ENCODE measurements around the gene SLC38A11. TPM values are rescaled to one million over a fixed set of nuclear protein-coding genes. Genes with fewer than 3 reads are reported as not detected.

SLC38A11 gene
- total RNA-seq, 4 donors from 2014 or later: 0.20 to 2.8 (median 0.78) TPM; not detected in 1

DNA sequence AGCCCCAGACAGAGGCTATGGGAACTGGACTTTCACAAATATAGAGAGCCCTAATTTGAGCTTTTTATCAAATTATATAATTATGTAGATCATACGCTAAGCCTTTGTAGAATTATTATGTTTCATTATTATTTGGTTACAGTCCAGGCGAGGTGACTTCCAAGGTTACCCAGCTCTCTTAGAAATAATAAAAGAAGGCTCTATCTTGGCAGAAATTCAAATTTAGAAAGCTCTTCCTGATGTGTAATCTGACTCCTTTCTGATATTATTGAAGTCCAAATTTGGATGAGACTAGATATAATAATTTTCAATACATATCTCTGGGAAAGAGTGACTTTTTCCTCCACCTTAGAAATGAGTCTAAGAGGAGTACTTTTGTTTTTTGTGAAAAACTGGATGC lies 4.8 kb upstream of the SLC38A11 start:
- ATAC-seq (no peak), DNase-seq (no peak)
- peaks cover 0 to 3% (median 0%) of the 10 kb centered on the region in 3 donors for H3K27me3 ChIP-seq
- no peak overlapping the region for H3K4me3 ChIP-seq
- in situ Hi-C loops (cut with MboI; ENCODE audit: low sequenced_read_pairs in 4 of 4): no loop called here
- no peaks in the 10 kb centered on the region for H3K9me3 ChIP-seq
- no peaks in the 10 kb centered on the region for H3K4me1 ChIP-seq
- TF ChIP-seq POLR2A (IDR thresholded peaks at IDR 0.05) (no peak), CTCF (IDR thresholded peaks at IDR 0.05 in 4 of 5, conservative IDR thresholded peaks at IDR 0.05 in 1 of 5) (no peak)
- no peak overlapping the region for H3K27ac ChIP-seq
- H3K36me3 ChIP-seq: no peaks in the 10 kb centered on the region
- intact Hi-C loops (cut with DNase I; ENCODE audit: low total_unique reads): no loop called here

- in situ Hi-C loops (cut with MboI; ENCODE audit: low sequenced_read_pairs in 4 of 4): no loop called here
- H3K4me3 ChIP-seq: peak overlapping the region in 1 of 4 donors; percentile 45
- TF ChIP-seq CTCF (IDR thresholded peaks at IDR 0.05 in 4 of 5, conservative IDR thresholded peaks at IDR 0.05 in 1 of 5) (no peak), POLR2A (IDR thresholded peaks at IDR 0.05) (no peak)
- DNase-seq (no peak), ATAC-seq (no peak)
- no peaks in the 10 kb centered on the region for H3K36me3 ChIP-seq
- intact Hi-C loops (cut with DNase I; ENCODE audit: low total_unique reads): no loop called here
- no peaks in the 10 kb centered on the region for H3K9me3 ChIP-seq
- H3K27me3 ChIP-seq: peaks cover 0 to 5% (median 3%) of the 10 kb centered on the region in 3 donors
- H3K27ac ChIP-seq: no peak overlapping the region
- no peaks in the 10 kb centered on the region for H3K4me1 ChIP-seq
Observed at GRCh38 chr2:164954186-164954585, 1.1 kb downstream of the SLC38A11 start.

- ATAC-seq: no peak
Observed at GRCh38 chr2:164953279-164953678, 2.0 kb downstream of the SLC38A11 start.

DNA sequence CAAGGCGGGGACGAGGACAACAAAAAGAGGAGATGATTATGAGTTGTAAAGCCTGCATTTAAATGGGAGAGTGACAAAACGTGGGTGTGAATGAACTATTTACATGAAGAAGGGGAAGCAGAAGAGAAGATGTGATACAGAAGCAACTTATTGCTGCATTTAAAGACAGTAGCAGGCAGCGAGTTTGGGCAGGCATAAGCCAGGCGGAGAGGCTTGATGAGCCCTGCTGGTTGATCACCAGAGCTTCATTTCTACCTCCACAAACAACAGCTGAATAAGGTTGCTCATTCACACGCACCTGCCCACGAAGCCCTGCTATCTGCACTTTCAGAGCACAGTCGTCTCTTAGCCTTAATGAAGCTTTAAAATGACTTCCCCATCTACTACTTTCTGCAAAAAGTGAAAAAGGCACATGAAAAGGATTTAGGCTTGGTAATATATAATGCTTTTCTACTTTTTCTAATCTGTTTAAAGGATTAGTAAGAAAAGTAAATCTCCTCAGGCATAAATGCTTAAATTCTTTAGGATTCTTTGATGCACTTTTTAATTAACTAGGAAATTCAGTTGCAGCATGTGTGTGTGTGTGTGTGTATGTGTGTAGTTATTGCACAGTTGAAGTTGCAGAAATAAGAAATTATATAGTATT lies 3.1 kb downstream of the SLC38A11 start:
- in situ Hi-C loops (cut with MboI; ENCODE audit: low sequenced_read_pairs in 4 of 4) (no loop called here), intact Hi-C loops (cut with DNase I; ENCODE audit: low total_unique reads) (no loop called here)
- Histone ChIP-seq H3K4me1 (no peaks in the 10 kb centered on the region), H3K27ac (no peak overlapping the region), H3K36me3 (no peaks in the 10 kb centered on the region), H3K9me3 (no peaks in the 10 kb centered on the region), H3K27me3 (peaks cover 0 to 5% (median 3%) of the 10 kb centered on the region in 3 donors), H3K4me3 (no peak overlapping the region)
- ATAC-seq (no peak), DNase-seq (no peak)
- TF ChIP-seq CTCF (IDR thresholded peaks at IDR 0.05 in 4 of 5, conservative IDR thresholded peaks at IDR 0.05 in 1 of 5) (no peak), POLR2A (IDR thresholded peaks at IDR 0.05) (no peak)

More at GRCh38 chr2:164953279-164953678, 2.0 kb downstream of the SLC38A11 start:
- peaks cover 0 to 5% (median 3%) of the 10 kb centered on the region in 3 donors for H3K27me3 ChIP-seq
- in situ Hi-C loops (cut with MboI; ENCODE audit: low sequenced_read_pairs in 4 of 4): no loop called here
- H3K4me1 ChIP-seq: no peaks in the 10 kb centered on the region
- no peak for DNase-seq
- intact Hi-C loops (cut with DNase I; ENCODE audit: low total_unique reads): no loop called here
- no peak overlapping the region for H3K4me3 ChIP-seq
- no peak overlapping the region for H3K27ac ChIP-seq
- H3K36me3 ChIP-seq: no peaks in the 10 kb centered on the region
- no peak for TF ChIP-seq CTCF (IDR thresholded peaks at IDR 0.05 in 4 of 5, conservative IDR thresholded peaks at IDR 0.05 in 1 of 5)
- TF ChIP-seq POLR2A (IDR thresholded peaks at IDR 0.05): no peak
- H3K9me3 ChIP-seq: no peaks in the 10 kb centered on the region

- H3K4me1 ChIP-seq: no peaks in the 10 kb centered on the region
- DNase-seq: no peak
- intact Hi-C loops (cut with DNase I; ENCODE audit: low total_unique reads) (no loop called here), in situ Hi-C loops (cut with MboI; ENCODE audit: low sequenced_read_pairs in 4 of 4) (no loop called here)
- H3K27me3 ChIP-seq: peaks cover 0 to under 1% (median 0%) of the 10 kb centered on the region in 3 donors
- H3K4me3 ChIP-seq: no peak overlapping the region
- no peak overlapping the region for H3K27ac ChIP-seq
- H3K9me3 ChIP-seq: no peaks in the 10 kb centered on the region
- ATAC-seq: no peak
- TF ChIP-seq CTCF (IDR thresholded peaks at IDR 0.05 in 4 of 5, conservative IDR thresholded peaks at IDR 0.05 in 1 of 5): no peak
- no peak for TF ChIP-seq POLR2A (IDR thresholded peaks at IDR 0.05)
- no peaks in the 10 kb centered on the region for H3K36me3 ChIP-seq
Observed at GRCh38 chr2:164948540-164948939, 6.8 kb downstream of the SLC38A11 start.
